Activated T-helper 1 cell treated with anti-CD3 and anti-CD28 coated beads, Interleukin-12 subunit alpha, Interleukin-12 subunit beta, Interleukin-2, Interleukin-4 antibody, amounts not matched to agents 30 ng/mL and 10 ng/mL and 1 ng/mL, durations not matched to agents 14 hours and 24 hours and 36 hours (primary cell): ENCODE data around the gene LUZP2. TPM values are rescaled to one million over a fixed set of nuclear protein-coding genes. Genes with fewer than 3 reads are reported as not detected.
"Not testable (repeated sequence)": the region's sequence is repeated elsewhere in the genome, so short reads cannot be mapped to it uniquely, and the experiment has no call there.

Experiments
- DNase-seq: peaks from one replicate; pipeline ENCODE4 v3.0.0; 2021; ENCODE audit warnings: low spot score
- H3K27ac Mint-ChIP-seq: one replicate; pipeline ENCODE4 v1.8.0; 2021; ENCODE audit warnings: mild to moderate bottlenecking, mixed read lengths
- H3K27me3 Mint-ChIP-seq: one replicate; pipeline ENCODE4 v1.8.0; 2022; ENCODE audit warnings: mild to moderate bottlenecking, moderate library complexity, mixed read lengths; ENCODE audit not compliant: insufficient read depth
- H3K36me3 Mint-ChIP-seq: one replicate; pipeline ENCODE4 v1.8.0; 2021; ENCODE audit warnings: low read depth, mixed read lengths
- H3K4me1 Mint-ChIP-seq: one replicate; pipeline ENCODE4 v1.8.0; 2021; ENCODE audit warnings: low read depth, mixed read lengths
- H3K4me3 Mint-ChIP-seq: one replicate; pipeline ENCODE4 v1.8.0; 2021; ENCODE audit warnings: mild to moderate bottlenecking, moderate library complexity, mixed read lengths
- H3K9me3 Mint-ChIP-seq: one replicate; pipeline ENCODE4 v1.8.0; 2021; ENCODE audit warnings: mixed read lengths
- intact Hi-C: fragments of 100-400 bp; cut with micrococcal nuclease; formaldehyde crosslinking; loops from one replicate; pipeline ENCODE4 v1.15.1; 2024
- total RNA-seq: library from RNA; stranded (reverse); gene quantifications from 2 replicates; pipeline ENCODE4 v1.2.3, GENCODE V29; 2022

LUZP2 gene
- total RNA-seq, 1 donor from 2014 or later, result not detected

DNA sequence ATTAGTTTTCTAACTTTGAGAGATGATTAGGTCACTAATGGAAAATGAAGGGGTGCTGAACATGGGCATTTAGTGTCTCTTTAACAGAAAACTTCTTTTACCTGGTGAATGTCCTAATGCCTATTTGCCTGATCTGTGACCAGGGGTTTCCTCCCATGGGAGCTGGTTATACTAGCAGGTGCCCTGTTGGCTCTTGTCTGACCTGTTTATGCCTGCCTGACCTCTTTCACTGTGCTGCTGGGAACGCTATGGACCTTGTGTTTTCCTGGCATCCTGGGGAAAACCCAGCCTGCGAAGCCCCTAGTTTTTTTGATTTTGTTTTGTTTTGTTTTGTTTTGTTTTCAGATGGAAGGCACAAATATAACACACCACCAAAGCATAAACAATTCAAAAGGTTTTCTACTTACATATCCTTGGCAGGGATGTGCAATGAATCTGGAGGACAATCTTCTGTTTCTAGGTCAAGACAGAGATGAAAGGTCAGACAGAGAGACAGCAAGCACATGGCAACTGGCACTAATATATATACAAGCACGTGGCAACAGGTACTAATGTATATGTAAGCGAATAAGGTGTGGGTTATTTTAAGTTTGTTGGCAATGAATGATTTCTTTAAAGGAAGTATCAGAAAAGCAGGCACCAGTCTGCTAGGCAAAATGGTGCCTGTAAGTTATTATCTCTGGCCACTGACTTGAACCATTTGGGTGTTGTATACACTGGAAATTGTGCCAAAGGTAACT is 390.2 kb downstream of the LUZP2 start:
- Mint-ChIP-seq H3K4me1 (no peaks in the 10 kb centered on the region), H3K36me3 (no peaks in the 10 kb centered on the region), H3K4me3 (no peak overlapping the region), H3K27me3 (no peaks in the 10 kb centered on the region), H3K27ac (no peak overlapping the region), H3K9me3 (peaks cover 5% of the 10 kb centered on the region)
- DNase-seq, result no peak
- intact Hi-C loops, result no loop called here

GRCh38 chr11:24890426-24890825 is 393.6 kb downstream of the LUZP2 start:
- no peaks in the 10 kb centered on the region for H3K4me1 Mint-ChIP-seq
- H3K27me3 Mint-ChIP-seq, result no peaks in the 10 kb centered on the region
- no peak for DNase-seq
- peaks cover 5% of the 10 kb centered on the region for H3K9me3 Mint-ChIP-seq
- no peak overlapping the region for H3K27ac Mint-ChIP-seq
- intact Hi-C loops, result no loop called here
- H3K36me3 Mint-ChIP-seq, result no peaks in the 10 kb centered on the region
- H3K4me3 Mint-ChIP-seq, result no peak overlapping the region

DNA sequence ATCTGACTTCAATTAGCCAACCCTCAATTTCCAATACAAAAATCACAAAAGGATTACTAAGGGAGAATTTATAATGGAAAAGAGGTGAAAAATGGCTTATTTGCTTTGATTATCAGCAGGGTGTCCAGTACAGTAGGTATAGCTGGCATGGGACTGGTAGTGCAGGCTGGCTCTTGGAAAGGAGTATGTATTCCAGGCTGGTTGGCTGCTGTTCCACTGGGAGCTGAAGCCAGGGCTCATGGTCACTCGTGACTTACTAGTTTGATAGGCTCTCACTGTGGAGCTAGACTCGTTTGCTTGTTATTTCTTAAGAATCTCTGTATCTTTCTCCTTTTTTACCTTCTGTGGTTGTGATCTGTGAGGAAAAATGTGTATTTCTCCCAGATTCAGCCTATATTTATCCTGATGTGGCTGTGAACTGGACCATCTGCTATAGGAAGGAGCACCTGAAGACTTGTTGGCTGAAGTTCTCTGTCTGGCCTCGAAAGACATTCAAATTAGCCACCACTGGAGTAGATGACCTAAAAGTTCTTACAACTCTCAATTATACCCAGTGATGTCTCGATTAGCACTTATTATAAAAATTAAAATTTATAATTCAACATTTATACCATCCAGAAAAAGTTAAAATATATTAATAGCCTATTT is 395.1 kb downstream of the LUZP2 start:
- H3K27me3 Mint-ChIP-seq, H3K4me3 Mint-ChIP-seq, H3K4me1 Mint-ChIP-seq, DNase-seq, H3K9me3 Mint-ChIP-seq, H3K27ac Mint-ChIP-seq, H3K36me3 Mint-ChIP-seq, intact Hi-C loops: not testable (repeated sequence)

- intact Hi-C loops, result no loop called here
- H3K4me1 Mint-ChIP-seq, result no peaks in the 10 kb centered on the region
- peaks cover 5% of the 10 kb centered on the region for H3K9me3 Mint-ChIP-seq
- no peaks in the 10 kb centered on the region for H3K27me3 Mint-ChIP-seq
- H3K4me3 Mint-ChIP-seq, result no peak overlapping the region
- H3K36me3 Mint-ChIP-seq, result no peaks in the 10 kb centered on the region
- DNase-seq, result no peak
- H3K27ac Mint-ChIP-seq, result no peak overlapping the region
These were observed 399.4 kb downstream of the LUZP2 start for GRCh38 chr11:24896118-24896835.

GRCh38 chr11:24900514-24900913 is 403.7 kb downstream of the LUZP2 start:
- Mint-ChIP-seq H3K4me3 (no peak overlapping the region), H3K9me3 (no peaks in the 10 kb centered on the region), H3K27ac (no peak overlapping the region), H3K27me3 (no peaks in the 10 kb centered on the region), H3K4me1 (no peaks in the 10 kb centered on the region), H3K36me3 (no peaks in the 10 kb centered on the region)
- intact Hi-C loops, result no loop called here
- no peak for DNase-seq

DNA sequence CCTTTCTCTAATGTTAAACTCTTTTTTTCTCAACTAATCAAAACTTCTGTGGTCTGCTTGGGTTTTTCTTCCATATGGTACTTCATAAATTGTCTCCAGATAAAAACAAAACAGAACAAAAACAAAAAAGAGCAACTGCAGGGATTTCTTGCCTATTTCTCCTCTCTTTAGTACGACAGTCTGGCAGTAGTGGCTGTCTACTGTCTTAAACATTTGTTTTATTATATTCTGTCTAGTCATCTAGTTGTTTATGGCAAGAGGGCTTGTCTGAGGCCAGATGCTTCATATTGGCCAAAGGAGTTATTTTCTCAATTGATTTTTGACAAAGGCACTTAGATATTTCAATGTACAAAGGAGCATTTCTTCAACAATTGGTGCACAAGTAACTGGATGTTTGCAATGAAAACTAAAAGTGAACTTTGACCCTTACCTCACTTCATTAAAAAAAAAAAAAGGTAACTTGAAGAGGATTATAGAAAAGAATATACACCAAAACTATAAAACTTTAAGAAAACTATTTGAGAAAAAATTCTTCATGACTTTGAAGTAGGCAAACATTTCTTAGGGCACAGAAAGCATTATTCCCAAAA is 404.2 kb downstream of the LUZP2 start:
- H3K4me3 Mint-ChIP-seq, result no peak overlapping the region
- no peaks in the 10 kb centered on the region for H3K36me3 Mint-ChIP-seq
- H3K27ac Mint-ChIP-seq, result no peak overlapping the region
- H3K27me3 Mint-ChIP-seq, result no peaks in the 10 kb centered on the region
- DNase-seq, result no peak
- no peaks in the 10 kb centered on the region for H3K4me1 Mint-ChIP-seq
- no peaks in the 10 kb centered on the region for H3K9me3 Mint-ChIP-seq
- intact Hi-C loops, result no loop called here

DNA sequence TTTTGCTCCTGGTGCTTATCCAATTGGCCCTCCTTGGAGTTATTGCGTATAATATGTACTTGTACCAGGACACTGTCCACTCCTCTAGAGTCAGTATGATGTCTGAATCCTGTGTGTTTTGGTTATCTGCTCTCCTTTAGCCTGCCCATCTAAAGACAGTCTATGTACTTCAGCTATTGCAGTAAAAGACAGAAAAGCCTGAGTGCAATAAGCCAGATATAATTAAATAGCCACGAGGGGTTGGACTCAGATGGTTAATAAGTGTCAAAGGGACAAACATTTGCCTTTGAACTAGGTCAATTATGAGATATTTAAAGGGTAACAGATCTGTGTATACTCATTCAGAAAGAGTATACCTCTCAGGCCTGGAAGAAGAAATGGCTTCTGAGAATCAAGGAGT is 406.7 kb downstream of the LUZP2 start:
- Mint-ChIP-seq H3K27ac (no peak overlapping the region), H3K27me3 (no peaks in the 10 kb centered on the region), H3K4me3 (no peak overlapping the region), H3K9me3 (no peaks in the 10 kb centered on the region), H3K36me3 (no peaks in the 10 kb centered on the region), H3K4me1 (no peaks in the 10 kb centered on the region)
- intact Hi-C loops, result no loop called here
- DNase-seq, result no peak

- no peak overlapping the region for H3K27ac Mint-ChIP-seq
- DNase-seq, result no peak
- H3K9me3 Mint-ChIP-seq, result peaks cover 7% of the 10 kb centered on the region
- intact Hi-C loops, result no loop called here
- H3K4me1 Mint-ChIP-seq, result no peaks in the 10 kb centered on the region
- H3K27me3 Mint-ChIP-seq, result no peaks in the 10 kb centered on the region
- no peak overlapping the region for H3K4me3 Mint-ChIP-seq
- no peaks in the 10 kb centered on the region for H3K36me3 Mint-ChIP-seq
These were observed 428.2 kb downstream of the LUZP2 start for GRCh38 chr11:24925091-24925490.

- intact Hi-C loops, result no loop called here
- Mint-ChIP-seq H3K36me3 (no peaks in the 10 kb centered on the region), H3K27me3 (no peaks in the 10 kb centered on the region), H3K27ac (no peak overlapping the region), H3K4me1 (no peaks in the 10 kb centered on the region), H3K9me3 (peaks cover 25% of the 10 kb centered on the region), H3K4me3 (no peak overlapping the region)
- no peak for DNase-seq
These were observed 435.5 kb downstream of the LUZP2 start for GRCh38 chr11:24932110-24933000.

DNA sequence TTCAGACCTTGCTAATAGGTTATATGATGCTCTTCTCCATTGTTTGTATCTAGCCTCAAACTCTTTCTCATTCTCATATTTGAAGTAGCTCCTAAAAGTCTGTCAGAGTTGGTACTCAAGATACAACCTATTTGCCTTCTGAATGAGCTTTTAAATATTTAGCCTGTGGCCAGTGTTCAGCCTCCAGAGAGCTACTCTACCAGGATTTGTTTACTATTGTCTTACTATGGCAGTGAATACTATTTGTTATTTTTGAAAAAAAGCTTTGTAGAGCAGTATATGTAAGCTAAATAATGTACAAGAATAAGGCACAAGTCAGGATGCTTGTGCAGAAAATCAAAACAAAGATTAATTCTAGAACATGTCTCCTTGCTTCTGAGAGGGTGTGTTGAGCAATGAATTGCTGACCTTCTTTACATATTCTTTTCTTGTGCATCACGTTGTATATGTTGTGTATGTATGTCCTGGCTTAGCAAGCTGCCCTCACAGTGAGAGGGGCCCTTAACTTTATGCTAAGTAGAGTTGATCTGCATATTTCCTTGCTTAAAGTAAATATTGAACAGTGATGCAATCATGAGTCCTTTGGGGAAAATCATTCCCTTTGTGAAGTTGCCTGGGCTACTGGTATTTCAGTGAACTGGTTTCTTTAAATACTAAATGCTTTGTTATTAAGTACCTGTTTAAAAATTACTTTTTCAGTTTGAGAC is 438.0 kb downstream of the LUZP2 start:
- H3K4me3 Mint-ChIP-seq, result no peak overlapping the region
- H3K4me1 Mint-ChIP-seq, result no peaks in the 10 kb centered on the region
- no peaks in the 10 kb centered on the region for H3K27me3 Mint-ChIP-seq
- no peak for DNase-seq
- peaks cover 21% of the 10 kb centered on the region for H3K9me3 Mint-ChIP-seq
- intact Hi-C loops, result no loop called here
- H3K36me3 Mint-ChIP-seq, result no peaks in the 10 kb centered on the region
- no peak overlapping the region for H3K27ac Mint-ChIP-seq

DNA sequence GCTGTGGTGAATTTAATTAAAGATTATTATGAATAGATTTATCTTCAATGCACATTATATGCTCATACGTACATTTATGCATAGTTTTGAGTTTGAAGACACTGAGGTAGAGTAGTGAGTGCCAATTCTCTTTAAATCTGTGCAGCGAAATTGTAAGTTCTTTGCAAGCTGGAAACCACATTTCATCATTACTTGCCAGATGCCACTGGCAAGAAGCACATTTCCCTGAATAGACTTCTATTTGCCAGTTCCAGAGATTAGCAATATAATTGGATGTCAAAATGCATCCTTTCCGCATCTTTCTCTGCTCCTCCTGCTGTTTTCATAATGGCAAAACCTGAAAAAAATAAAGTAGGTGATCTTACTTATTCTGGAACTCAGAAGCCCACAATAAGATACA is 448.0 kb downstream of the LUZP2 start:
- no peaks in the 10 kb centered on the region for H3K36me3 Mint-ChIP-seq
- intact Hi-C loops, result no loop called here
- H3K27me3 Mint-ChIP-seq, result no peaks in the 10 kb centered on the region
- peaks cover 2% of the 10 kb centered on the region for H3K9me3 Mint-ChIP-seq
- H3K27ac Mint-ChIP-seq, result no peak overlapping the region
- H3K4me1 Mint-ChIP-seq, result no peaks in the 10 kb centered on the region
- H3K4me3 Mint-ChIP-seq, result no peak overlapping the region
- DNase-seq, result no peak

GRCh38 chr11:24949406-24949805 is 452.6 kb downstream of the LUZP2 start:
- peaks cover 7% of the 10 kb centered on the region for H3K9me3 Mint-ChIP-seq
- H3K27me3 Mint-ChIP-seq, result no peaks in the 10 kb centered on the region
- H3K4me1 Mint-ChIP-seq, result no peaks in the 10 kb centered on the region
- no peaks in the 10 kb centered on the region for H3K36me3 Mint-ChIP-seq
- H3K4me3 Mint-ChIP-seq, result no peak overlapping the region
- H3K27ac Mint-ChIP-seq, result no peak overlapping the region
- intact Hi-C loops, result no loop called here
- no peak for DNase-seq
